Mesenteric fat pad (tissue), 1 donor: Measurements from ENCODE around the gene ARID3A. TPM values are rescaled to one million over a fixed set of nuclear protein-coding genes. Genes with fewer than 3 reads are reported as not detected.
A peak's percentile ranks its signal among the peaks of the same experiment; 100 is the strongest.

Source experiments
- DNase-seq: peaks from one replicate; pipeline ENCODE4 v3.0.0-alpha.2; 2020; ENCODE audit warnings: low spot score
- total RNA-seq: library from RNA; stranded (reverse); fragmentation: NEBNext Ultra II Directional; extraction: Animal tissue kit (Norgen Biotek cat#: 25700); gene quantifications from one replicate; pipeline ENCODE4 v1.2.1, GENCODE V29; 2021
- donor health status: DM: yes; HTN: yes; CAD: no.

The ARID3A gene
- total RNA-seq, 1 donor from 2014 or later, result 19.5 TPM

DNA sequence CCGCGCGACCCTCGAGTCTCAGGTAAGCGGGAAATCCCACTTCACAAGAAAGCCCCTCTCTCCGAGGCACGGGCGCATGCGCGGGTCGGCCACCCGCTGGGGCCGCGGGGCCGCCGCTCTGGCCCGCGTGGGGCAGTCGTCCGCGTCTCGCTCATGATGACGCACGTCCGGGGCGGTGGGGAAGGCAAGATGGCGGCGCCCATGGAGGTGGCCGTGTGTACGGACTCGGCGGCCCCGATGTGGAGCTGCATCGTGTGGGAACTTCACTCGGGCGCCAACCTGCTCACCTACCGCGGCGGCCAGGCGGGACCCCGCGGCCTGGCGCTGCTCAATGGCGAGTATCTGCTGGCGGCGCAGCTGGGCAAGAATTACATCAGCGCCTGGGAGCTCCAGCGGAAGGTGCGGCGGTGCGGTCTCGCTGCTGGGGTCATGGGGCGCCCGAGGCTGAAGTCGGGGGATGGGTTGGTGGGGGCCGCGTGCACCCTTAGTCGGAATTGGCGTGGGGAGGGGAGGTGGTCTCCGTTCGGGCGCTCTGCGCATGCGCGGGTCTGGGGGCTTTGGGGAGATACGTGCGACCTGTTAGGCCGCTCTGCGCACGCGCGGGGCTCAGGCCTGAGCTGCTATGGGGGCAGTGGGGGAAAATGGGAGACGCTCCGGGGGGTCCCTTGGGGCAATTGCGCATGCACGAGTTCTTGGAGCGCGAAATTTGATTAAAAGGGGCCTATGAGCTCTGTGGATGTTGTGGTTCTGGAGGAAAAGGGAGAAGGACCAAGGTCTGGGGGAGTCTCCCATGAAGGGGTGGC is 58.5 kb downstream of the ARID3A start, which contains the start of gene WDR18:
Gene WDR18, plus strand, starts transcription at position 181 of the 803 bp plus-strand sequence. Its CDS starts 9 bp downstream, at position 190.
- peak; percentile 98 for DNase-seq

DNA sequence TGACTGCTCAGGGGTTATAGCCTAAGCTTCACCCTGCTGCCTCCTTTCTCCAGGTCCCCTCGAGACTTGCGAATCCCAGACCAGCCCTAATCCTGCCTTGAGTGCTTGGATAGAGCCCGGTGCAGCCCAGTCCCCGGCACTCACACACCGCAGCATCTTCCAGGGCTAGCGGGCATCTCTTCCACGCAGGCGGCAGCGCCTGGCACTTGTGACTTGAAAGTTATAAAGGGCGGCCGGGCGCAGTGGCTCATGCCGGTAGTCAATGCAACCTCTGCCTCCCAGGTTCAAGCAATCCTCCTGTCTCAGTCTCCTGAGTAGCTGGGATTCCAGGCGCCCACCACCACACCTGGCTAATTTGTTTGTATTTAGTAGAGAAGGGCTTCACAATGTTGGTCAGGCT is 60.2 kb downstream of the ARID3A start:
- DNase-seq, result no peak

DNA sequence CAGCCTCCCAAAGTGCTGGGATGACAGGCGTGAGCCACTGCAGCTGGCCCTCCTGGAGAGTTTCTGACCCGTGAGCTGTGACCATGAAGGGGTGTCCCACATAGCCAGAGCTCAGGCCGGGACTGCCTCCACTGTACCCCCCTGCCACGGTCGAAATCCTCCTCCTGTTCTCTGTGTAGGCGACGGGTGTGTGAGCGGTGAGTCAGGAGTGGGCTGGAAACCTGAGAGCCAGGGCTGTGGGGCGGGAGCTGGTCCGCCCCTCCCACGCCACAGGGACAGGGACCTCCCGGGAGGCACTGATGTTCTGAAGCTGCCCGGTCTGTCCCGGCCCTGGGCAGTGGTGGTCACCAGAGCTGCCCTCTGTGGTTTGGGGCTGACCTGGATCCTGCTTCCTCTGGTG is 62.2 kb downstream of the ARID3A start:
- DNase-seq, result no peak

DNA sequence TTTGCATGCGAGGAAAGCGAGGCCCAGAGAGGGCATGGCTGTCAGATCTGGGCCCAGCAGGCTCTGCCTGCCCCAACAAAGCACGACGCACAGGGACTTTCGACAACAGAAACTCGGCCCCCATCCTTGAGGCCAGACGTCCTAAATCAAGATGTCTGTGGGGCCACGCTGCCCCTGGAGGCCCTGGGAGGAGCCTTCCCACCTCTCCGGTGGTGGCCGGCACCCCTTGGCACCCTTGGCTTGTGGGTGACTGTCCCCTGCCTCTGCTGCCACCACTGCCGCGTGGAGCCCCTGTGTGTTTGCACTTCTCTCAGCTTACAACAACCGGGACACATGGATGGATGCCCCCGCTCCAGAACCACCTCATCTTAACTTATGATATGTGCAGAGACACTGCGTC is 62.7 kb downstream of the ARID3A start:
- no peak for DNase-seq

- no peak for DNase-seq
These were observed 63.7 kb downstream of the ARID3A start for GRCh38 chr19:989381-990081.

- DNase-seq, result no peak
These were observed 64.3 kb downstream of the ARID3A start for GRCh38 chr19:990119-990571.

DNA sequence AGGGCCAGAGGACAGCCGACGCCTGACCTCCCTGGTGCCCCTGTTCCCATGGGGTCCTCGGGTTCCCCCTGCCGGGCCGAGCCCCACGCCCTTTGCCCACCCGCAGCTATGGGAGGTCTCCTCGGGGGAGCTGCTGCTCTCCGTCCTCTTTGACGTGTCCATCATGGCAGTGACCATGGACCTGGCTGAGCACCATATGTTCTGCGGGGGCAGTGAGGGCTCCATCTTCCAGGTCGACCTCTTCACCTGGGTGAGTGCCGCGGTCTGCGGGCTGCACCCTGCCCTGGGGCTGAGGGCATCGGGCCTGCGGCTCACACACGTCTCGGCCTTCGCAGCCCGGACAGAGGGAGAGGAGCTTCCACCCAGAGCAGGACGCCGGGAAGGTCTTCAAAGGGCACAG is 64.9 kb downstream of the ARID3A start:
- no peak for DNase-seq

DNA sequence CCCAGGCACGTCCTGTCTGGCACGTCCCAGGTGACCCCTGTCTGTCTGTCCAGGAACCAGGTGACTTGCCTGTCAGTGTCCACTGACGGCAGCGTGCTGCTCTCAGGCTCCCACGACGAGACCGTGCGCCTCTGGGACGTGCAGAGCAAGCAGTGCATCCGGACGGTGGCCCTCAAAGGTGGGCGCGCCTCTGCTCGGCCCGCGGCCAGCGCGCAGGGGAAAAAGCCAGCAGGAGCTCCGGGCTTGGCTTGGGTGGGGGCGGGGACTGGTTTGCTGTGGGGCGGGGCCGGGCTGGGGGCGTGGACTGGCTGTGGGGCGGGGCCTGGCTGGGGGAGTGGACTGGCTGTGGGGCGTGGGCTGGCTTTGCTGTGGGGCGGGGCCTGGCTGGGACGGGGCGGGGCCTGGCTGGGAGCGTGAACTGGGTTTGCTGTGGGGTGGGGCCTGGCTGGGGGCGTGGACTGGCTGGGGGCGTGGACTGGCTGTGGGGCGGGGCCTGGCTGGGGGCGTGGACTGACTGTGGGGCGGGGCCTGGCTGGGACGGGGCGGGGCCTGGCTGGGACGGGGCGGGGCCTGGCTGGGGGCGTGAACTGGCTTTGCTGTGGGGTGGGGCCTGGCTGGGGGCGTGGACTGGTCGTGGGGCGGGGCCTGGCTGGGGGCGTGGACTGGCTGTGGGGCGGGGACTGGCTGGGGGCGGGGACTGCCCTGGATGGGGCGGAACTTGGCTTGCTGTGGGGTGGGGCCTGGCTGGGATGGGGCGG is 65.5 kb downstream of the ARID3A start:
- DNase-seq, result no peak

DNA sequence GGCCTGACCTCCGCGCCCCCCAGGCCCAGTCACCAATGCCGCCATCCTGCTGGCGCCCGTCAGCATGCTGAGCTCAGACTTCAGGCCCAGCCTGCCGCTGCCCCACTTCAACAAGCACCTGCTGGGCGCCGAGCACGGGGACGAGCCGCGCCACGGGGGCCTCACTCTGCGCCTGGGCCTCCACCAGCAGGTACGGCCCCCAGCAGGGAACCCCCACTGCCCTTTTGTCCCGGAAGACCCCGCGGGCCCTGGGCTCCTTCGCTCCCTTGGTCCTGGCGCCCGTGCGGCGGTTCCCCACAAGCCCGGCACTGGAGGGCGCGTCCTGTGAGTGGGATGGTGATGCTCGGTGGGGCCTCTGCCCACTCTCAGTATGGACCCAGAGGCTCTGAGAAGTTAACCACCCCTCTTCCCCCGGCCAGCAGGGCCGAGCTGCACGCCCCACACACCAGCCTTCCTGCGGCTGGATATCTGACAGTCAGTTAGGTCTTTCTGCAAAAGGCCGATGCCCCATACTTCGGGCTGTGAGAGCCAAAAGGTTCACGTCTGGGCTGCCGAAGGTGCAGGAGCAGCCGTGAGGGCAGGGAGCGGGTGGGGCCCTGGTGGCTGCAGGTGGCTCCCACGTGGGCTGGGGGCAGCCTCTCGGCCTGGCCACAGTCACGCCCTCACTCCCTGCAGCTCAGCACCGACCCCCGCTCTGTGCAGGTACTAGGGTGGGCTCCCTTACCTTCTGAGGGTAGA is 66.3 kb downstream of the ARID3A start:
- no peak for DNase-seq

DNA sequence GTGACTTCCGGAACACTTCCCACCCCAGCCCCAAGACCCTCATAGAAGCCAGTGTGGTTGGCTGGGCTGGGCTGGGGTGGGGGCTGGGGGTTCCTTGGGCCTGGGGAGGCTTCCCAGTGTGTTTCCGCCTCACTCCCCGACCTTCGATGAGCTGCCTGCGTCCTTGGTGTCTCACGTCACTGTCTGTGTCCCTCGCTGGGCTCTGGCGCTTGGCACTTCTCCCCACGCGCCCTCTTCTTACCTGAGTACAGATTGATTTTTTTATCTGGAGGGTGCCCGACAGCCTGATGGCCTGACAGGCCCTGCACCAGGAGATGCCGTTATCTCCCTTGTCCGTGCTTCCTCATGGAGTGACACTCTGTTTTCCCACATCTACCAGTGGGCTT is 66.8 kb downstream of the ARID3A start:
- DNase-seq, result no peak

DNA sequence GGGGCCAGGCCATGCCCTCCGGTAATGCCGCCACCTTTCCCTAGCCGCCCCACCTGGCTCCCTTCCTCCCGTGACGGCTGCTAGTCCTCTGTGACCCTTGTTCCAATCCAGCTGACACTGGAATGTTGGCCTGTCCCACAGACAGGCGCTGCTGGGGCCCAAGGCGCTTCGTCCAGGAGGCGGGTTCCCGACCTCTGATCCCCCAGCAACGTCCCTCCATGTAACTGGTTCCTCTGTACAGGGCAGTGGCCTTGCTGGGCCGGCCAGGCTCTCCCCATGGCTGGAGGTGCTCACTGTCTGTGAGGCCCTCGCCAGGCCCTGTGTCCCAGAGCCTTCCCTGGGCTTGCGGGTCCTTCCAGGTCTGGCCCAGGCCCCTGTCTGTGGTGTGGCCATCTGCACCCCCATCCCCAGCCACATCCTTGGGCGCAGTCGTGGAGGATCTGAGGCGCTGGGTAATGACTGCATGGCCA is 67.6 kb downstream of the ARID3A start:
- DNase-seq, result no peak

DNA sequence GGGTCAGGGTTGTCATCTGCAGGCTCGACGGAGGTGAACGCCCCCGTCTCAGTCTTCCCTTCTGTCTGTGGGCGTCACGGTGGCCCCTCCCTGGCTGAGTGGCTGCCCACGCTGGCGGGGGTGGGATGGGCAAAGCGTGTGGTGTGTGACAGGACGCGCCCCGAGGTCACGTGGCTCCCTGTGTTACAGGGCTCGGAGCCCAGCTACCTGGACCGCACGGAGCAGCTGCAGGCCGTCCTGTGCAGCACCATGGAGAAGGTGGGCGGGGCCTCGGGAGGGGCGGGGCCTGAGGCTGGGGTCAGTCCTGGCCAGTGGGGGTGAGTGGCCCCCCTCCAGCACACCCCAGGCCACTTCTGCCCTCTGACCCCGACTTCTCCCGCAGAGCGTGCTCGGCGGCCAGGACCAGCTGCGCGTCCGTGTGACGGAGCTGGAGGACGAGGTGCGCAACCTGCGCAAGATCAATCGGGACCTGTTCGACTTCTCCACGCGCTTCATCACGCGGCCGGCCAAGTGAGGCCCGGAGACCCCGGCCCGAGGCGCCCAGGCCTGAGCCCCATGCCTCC is 68.1 kb downstream of the ARID3A start:
- no peak for DNase-seq

DNA sequence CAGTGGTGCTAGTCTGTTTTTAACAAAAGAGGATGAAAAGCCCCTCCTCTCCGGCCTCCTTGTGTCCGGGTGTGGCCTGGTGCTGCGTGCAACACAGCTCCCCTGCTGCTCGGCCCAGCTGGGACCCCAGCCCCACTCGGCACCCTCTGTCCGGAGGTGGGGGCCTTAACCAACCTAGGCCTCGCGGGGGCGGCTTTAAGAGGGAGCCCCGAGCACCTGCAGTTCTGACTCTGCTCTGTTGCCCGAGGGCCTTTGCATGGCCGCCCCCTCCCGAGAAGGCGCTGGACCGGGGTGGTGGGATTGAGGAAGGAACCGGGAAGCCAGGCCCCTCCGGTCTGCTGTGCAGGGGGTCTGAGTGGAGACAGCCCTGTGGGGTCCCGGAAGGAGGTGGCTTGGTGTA is 68.7 kb downstream of the ARID3A start:
- no peak for DNase-seq

DNA sequence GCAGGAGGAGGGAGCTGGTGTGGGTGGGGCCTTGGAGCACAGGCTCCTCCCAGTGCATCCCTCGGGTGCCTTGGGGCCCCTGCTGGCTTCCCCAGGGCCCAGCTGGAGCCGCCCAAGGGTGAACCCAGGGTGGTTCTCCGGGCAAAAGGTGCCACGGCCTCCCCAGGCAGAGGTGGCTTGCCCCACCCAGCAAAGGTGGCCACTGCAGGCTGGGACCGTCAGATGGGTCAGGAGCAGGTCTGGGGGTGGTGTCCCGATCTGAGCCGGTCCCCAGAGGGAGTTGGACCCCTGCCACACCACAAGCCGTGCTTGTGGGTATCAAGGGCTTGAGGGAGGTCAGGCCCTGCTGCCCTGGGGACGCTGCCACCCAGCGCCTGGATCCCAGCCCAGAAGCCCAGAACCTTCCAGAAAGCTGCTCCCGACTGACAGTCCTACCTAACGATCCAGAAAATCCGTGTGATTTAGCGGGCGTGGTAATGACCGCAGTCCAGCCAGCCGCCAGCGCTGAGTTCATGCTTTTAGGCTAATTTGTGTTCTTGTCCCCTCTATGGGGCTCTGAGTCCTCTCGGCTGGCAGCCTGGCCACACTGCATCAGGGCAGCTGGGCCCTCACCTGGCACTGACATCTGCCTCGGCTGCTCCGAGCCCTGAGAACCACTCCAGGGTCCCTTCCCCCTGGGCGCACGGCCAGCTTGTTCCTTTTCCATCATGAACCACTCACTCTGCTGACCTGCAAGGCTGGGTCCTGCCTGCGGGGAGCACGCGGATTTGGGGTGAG is 69.4 kb downstream of the ARID3A start:
- DNase-seq, result no peak

- DNase-seq, result no peak
These were observed 70.4 kb downstream of the ARID3A start for GRCh38 chr19:996051-996838.

DNA sequence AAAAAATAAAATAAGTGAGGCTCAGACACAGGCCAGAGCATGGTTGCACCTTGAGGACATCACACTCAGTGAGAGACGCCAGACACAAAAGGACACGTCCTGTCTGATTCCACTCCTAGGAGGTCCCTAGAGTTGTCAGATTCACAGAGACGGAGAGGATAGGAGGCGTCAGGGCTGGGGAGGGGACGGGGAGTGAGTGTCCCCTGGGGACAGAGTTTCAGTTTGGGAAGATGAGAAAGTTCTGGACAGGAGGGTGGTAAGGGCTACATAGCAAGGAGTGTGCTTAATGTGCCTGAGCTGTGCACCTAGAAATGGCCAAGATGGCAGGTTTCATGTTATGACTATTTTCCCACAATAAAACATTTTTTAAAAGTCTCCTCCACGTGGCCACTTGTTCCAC is 72.2 kb downstream of the ARID3A start:
- DNase-seq, result no peak

- no peak for DNase-seq
These were observed 73.5 kb downstream of the ARID3A start for GRCh38 chr19:999379-999719.

DNA sequence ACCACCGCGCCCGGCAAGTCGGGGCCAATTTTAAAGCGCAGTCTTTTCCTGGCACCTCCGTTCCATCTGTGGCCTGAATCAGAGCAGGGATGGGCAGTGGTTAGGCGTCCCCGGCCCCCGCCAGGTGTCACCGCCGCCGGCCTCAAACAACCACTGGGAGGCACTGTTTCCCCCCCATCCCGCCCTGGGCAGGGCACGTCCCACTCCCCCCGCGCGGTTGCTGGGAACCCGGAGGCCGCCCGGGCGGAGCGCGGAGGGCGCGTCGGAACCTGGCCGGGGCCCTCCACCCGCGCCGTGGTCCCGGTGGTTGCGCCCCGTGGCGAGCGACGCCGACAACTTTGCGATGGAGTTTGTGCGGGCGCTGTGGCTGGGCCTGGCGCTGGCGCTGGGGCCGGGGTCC is 74.3 kb downstream of the ARID3A start, which contains the start of gene GRIN3B:
Gene GRIN3B, plus strand, starts transcription at position 325 of the 400 bp plus-strand sequence. Its CDS starts 19 bp downstream, at position 344.
- no peak for DNase-seq
